ENCODE results near the gene PARP1. TPM values are rescaled to one million over a fixed set of nuclear protein-coding genes. Genes with fewer than 3 reads are reported as not detected.

PARP1 gene
- total RNA-seq (10 to 100 TPM; 35.9 to 71.4 (median 63.1) TPM), polyA plus RNA-seq (10 to 100 TPM; 24.7 to 74.6 TPM)
- long read RNA-seq, donor 1, transcript PARP1-203 (23 exons, 3,958 nt), result major isoform, 10 of 72 reads
- long read RNA-seq, donor 1, partial matches to known transcripts, result 60 of 72 reads
- long read RNA-seq, donor 1, other reads (novel, unspliced or antisense), result 1 of 72 reads
- long read RNA-seq, donor 2, transcript PARP1-203 (23 exons, 3,958 nt), result major isoform, 22 of 276 reads
- long read RNA-seq, donor 2, transcript PARP1-208 (2 exons, 416 nt), result minor isoform, 11 of 276 reads
- long read RNA-seq, donor 2, transcript PARP1-201 (2 exons, 570 nt), result minor isoform, 5 of 276 reads
- long read RNA-seq, donor 2, partial matches to known transcripts, result 238 of 276 reads
- long read RNA-seq, donor 2, other reads (novel, unspliced or antisense), result 0 of 276 reads
- long read RNA-seq, donor 3, transcript PARP1-203 (23 exons, 3,958 nt), result major isoform, 162 of 176 reads
- long read RNA-seq, donor 3, partial matches to known transcripts, result 7 of 176 reads
- long read RNA-seq, donor 3, other reads (novel, unspliced or antisense), result 5 of 176 reads

GRCh38 chr1:226407497-226408284, at the start of gene PARP1:
TSS of gene PARP1 (minus strand) at chr1:226408093. CDS start at chr1:226407929, 164 bp downstream.
- Histone ChIP-seq H3K9me3 (no peaks in the 10 kb centered on the region), H3K27me3 (no peaks in the 10 kb centered on the region), H3K27ac (peak within 1 kb of the TSS; percentile 40 to 67), H3K4me3 (peak within 1 kb of the TSS; percentile 75), H3K36me3 (no peaks in the 10 kb centered on the region), H3K4me1 (ENCODE audit: insufficient read depth) (peaks cover 17% of the 10 kb centered on the region)
- 0 to 1% (median 1%) methylated on average over 55 to 90 of the region's 90 CpGs for WGBS, 3 donors
- intact Hi-C loops (cut with DNase I), result no loop called here
- no peak for TF ChIP-seq EP300 (IDR thresholded peaks at IDR 0.05)
- TF ChIP-seq POLR2A (IDR thresholded peaks at IDR 0.05), result peak; percentile 48
- peak; percentile 64 to 90 (median 84) for TF ChIP-seq CTCF (IDR thresholded peaks at IDR 0.05)
- DNase-seq, result peak; percentile 87 to 93 (median 90)

- intact Hi-C loops (cut with DNase I), result no loop called here
- no peaks in the 10 kb centered on the region for H3K27me3 ChIP-seq
- TF ChIP-seq EP300 (IDR thresholded peaks at IDR 0.05) (no peak), POLR2A (IDR thresholded peaks at IDR 0.05) (no peak), CTCF (IDR thresholded peaks at IDR 0.05) (no peak)
- no peaks in the 10 kb centered on the region for H3K4me1 ChIP-seq (ENCODE audit: insufficient read depth)
- H3K9me3 ChIP-seq, result peaks cover 0 to 3% of the 10 kb centered on the region in 2 donors
- H3K27ac ChIP-seq, result no peak overlapping the region
- DNase-seq, result no peak
- WGBS, 3 donors, result 49 to 62% (median 59%) methylated on average over 14 of the region's 14 CpGs
- H3K36me3 ChIP-seq, result no peaks in the 10 kb centered on the region
- no peak overlapping the region for H3K4me3 ChIP-seq
Measured at GRCh38 chr1:226457307-226457712, 49.4 kb upstream of the PARP1 start.

- 90 to 97% (median 95%) methylated on average over 10 of the region's 10 CpGs for WGBS, 3 donors
- Histone ChIP-seq H3K4me3 (no peak overlapping the region), H3K36me3 (no peaks in the 10 kb centered on the region), H3K9me3 (no peaks in the 10 kb centered on the region), H3K27me3 (no peaks in the 10 kb centered on the region), H3K4me1 (ENCODE audit: insufficient read depth) (no peaks in the 10 kb centered on the region), H3K27ac (no peak overlapping the region)
- intact Hi-C loops (cut with DNase I), result no loop called here
- TF ChIP-seq POLR2A (IDR thresholded peaks at IDR 0.05) (no peak), EP300 (IDR thresholded peaks at IDR 0.05) (no peak), CTCF (IDR thresholded peaks at IDR 0.05) (no peak)
- no peak for DNase-seq
Measured at GRCh38 chr1:226455843-226456242, 48.0 kb upstream of the PARP1 start.

- intact Hi-C loops (cut with DNase I), result no loop called here
- Histone ChIP-seq H3K27me3 (no peaks in the 10 kb centered on the region), H3K36me3 (no peaks in the 10 kb centered on the region), H3K27ac (no peak overlapping the region), H3K9me3 (no peaks in the 10 kb centered on the region), H3K4me3 (no peak overlapping the region), H3K4me1 (ENCODE audit: insufficient read depth) (no peaks in the 10 kb centered on the region)
- 56 to 62% (median 59%) methylated on average over 2 of the region's 2 CpGs for WGBS, 3 donors
- TF ChIP-seq CTCF (IDR thresholded peaks at IDR 0.05), result no peak
- no peak for TF ChIP-seq EP300 (IDR thresholded peaks at IDR 0.05)
- TF ChIP-seq POLR2A (IDR thresholded peaks at IDR 0.05), result no peak
- DNase-seq, result no peak
Measured at GRCh38 chr1:226454349-226454748, 46.5 kb upstream of the PARP1 start.
